ENCODE results near the gene PTGES2. TPM values are rescaled to one million over a fixed set of nuclear protein-coding genes. Genes with fewer than 3 reads are reported as not detected.
"Not testable (repeated sequence)": the region's sequence is repeated elsewhere in the genome, so short reads cannot be mapped to it uniquely, and the experiment has no call there.

PTGES2 gene
- total RNA-seq, 1 donor from 2014 or later, result 80.3 TPM

DNA sequence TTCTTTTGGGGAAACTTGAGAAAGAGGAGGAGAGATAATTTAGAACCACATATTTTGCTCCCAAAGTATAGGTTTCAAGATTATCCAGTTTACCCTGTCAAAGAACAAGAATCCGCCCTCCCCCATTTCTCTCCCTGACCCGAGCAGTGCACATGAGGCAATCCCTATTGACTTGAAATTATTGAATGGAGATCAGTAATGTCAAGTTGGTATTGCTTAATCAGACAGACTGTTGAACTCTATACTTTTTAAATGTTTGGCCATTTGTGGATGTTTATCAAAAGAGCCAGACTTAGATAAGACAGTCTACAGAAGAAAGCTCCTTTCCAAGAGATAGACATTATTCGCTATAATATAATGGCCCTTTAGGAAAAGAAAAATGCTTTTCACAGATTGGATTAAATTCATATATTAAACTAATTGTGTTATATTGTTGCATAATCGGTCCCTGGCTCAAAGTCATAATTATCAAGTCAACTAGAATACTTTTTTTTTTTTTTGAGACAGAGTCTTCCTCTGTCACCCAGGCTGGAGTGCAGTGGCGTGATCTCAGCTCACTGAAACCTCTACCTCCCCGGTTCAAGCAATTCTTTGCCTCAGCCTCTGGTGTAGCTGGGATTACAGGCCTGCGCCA is 54.2 kb downstream of the PTGES2 start:
- Mint-ChIP-seq H3K27ac (ENCODE audit: unreplicated experiment) (peak overlapping the region; percentile 92), H3K4me1 (ENCODE audit: unreplicated experiment) (peaks cover 52% of the 10 kb centered on the region), H3K9me3 (ENCODE audit: unreplicated experiment) (no peaks in the 10 kb centered on the region), H3K36me3 (ENCODE audit: unreplicated experiment) (no peaks in the 10 kb centered on the region), H3K4me3 (ENCODE audit: unreplicated experiment) (no peak overlapping the region), H3K27me3 (ENCODE audit: unreplicated experiment) (no peaks in the 10 kb centered on the region)
- TF ChIP-seq, protein P1, sequence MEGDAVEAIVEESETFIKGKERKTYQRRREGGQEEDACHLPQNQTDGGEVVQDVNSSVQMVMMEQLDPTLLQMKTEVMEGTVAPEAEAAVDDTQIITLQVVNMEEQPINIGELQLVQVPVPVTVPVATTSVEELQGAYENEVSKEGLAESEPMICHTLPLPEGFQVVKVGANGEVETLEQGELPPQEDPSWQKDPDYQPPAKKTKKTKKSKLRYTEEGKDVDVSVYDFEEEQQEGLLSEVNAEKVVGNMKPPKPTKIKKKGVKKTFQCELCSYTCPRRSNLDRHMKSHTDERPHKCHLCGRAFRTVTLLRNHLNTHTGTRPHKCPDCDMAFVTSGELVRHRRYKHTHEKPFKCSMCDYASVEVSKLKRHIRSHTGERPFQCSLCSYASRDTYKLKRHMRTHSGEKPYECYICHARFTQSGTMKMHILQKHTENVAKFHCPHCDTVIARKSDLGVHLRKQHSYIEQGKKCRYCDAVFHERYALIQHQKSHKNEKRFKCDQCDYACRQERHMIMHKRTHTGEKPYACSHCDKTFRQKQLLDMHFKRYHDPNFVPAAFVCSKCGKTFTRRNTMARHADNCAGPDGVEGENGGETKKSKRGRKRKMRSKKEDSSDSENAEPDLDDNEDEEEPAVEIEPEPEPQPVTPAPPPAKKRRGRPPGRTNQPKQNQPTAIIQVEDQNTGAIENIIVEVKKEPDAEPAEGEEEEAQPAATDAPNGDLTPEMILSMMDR (IDR thresholded peaks at IDR 0.05), result no peak
- no peak for DNase-seq (ENCODE audit: extremely low spot score, unreplicated experiment)

DNA sequence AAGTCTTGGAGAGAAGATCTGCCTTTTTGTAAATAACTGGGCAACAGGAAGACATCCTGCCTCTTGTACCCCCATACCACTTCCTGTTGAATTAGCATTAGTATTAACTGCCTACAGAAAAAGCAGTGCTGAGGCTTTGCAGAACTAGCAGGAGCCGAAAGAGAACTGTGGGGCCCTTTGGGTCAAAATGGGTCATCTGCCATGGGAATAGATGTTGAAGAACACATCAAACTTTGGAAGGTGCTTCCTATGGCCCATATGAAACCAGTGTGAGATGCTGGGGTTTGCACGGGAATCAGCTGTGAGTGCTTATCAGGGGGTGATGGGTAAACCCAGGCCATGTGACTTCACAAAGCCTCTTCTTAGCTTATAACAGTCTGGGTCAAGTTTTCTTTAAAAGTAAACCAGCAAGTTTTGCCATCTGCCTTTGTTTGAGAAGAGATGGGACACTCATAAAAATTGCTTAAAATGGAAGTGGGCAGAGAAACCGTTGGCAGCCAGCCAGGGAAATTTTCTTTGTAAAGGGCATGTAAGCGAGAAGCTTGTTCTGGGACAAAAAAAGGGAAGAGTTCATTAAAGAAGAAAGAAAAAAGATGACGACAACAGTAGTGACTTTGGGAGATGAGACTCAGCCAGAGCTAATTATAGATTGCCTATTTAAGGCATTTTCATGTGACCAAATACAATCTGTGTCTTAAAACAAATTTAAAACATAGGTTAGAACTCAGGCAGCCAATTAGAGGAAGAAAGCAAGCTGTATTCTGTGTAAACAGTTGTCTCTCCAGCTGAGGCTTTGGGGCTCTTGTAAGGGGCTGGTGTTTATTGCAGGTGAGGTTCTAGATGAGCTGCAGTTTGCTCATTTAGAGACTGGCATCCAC is 55.1 kb downstream of the PTGES2 start:
- TF ChIP-seq, protein P1 (IDR thresholded peaks at IDR 0.05), result no peak
- H3K27ac Mint-ChIP-seq (ENCODE audit: unreplicated experiment), result peak overlapping the region; percentile 92
- H3K9me3 Mint-ChIP-seq (ENCODE audit: unreplicated experiment), result no peaks in the 10 kb centered on the region
- H3K27me3 Mint-ChIP-seq (ENCODE audit: unreplicated experiment), result no peaks in the 10 kb centered on the region
- H3K36me3 Mint-ChIP-seq (ENCODE audit: unreplicated experiment), result no peaks in the 10 kb centered on the region
- DNase-seq (ENCODE audit: extremely low spot score, unreplicated experiment), result no peak
- H3K4me1 Mint-ChIP-seq (ENCODE audit: unreplicated experiment), result peaks cover 43% of the 10 kb centered on the region
- H3K4me3 Mint-ChIP-seq (ENCODE audit: unreplicated experiment), result peak overlapping the region; percentile 47

DNA sequence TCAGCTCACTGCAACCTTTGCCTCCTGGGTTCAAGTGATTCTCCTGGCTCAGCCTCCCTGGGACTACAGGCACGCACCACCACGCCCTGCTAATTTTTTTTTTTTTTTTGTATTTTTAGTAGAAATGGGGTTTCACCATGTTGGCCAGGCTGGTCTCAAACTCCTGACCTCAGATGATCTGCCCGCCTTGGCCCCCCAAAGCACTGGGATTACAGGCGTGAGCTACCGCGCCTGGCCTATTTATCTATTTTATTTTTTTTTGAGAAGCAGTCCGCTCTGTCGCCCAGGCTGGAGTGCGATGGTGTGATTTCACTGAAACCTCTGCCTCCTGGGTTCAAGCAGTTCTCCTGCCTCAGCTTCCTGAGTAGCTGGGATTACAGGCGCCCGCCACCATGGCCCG is 56.1 kb downstream of the PTGES2 start:
- not testable (repeated sequence) for H3K4me3 Mint-ChIP-seq (ENCODE audit: unreplicated experiment); H3K27me3 Mint-ChIP-seq (ENCODE audit: unreplicated experiment); DNase-seq (ENCODE audit: extremely low spot score, unreplicated experiment); H3K9me3 Mint-ChIP-seq (ENCODE audit: unreplicated experiment); H3K36me3 Mint-ChIP-seq (ENCODE audit: unreplicated experiment)
- peak overlapping the region; percentile 92 for H3K27ac Mint-ChIP-seq (ENCODE audit: unreplicated experiment)
- peaks cover 43% of the 10 kb centered on the region for H3K4me1 Mint-ChIP-seq (ENCODE audit: unreplicated experiment)

DNA sequence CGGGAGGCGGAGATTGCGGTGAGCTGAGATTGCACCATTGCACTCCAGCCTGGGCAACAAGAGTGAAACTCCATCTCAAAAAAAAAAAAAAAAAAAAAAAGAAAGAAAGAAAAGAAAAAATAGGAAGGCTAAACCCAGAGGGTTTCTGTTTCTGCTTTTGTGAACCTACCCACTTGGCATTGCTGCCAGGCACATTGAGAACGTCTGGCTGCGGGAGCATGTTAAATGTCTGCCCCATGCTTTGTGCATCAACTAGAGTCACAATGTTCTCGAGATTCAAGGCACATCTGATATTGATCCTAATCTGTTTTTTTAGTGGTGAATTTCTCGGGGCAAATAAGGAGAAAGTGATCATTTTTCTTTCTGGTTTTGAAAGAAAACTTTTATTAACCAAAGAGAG is 56.7 kb downstream of the PTGES2 start:
- no peak for DNase-seq (ENCODE audit: extremely low spot score, unreplicated experiment)
- Mint-ChIP-seq H3K27me3 (ENCODE audit: unreplicated experiment) (no peaks in the 10 kb centered on the region), H3K27ac (ENCODE audit: unreplicated experiment) (peak overlapping the region; percentile 67), H3K36me3 (ENCODE audit: unreplicated experiment) (no peaks in the 10 kb centered on the region), H3K4me1 (ENCODE audit: unreplicated experiment) (peaks cover 48% of the 10 kb centered on the region), H3K9me3 (ENCODE audit: unreplicated experiment) (no peaks in the 10 kb centered on the region), H3K4me3 (ENCODE audit: unreplicated experiment) (no peak overlapping the region)
- TF ChIP-seq, protein P1 (IDR thresholded peaks at IDR 0.05), result no peak

Other genes starting within 250 kb of the PTGES2 start
- 73.4 and 77.0 TPM in 2 replicates for gene ST6GALNAC6, start 228.1 kb downstream of the PTGES2 start, total RNA-seq
- 21.4 and 25.1 TPM in 2 replicates for gene ST6GALNAC4, start 210.7 kb downstream of the PTGES2 start, total RNA-seq
- gene PIP5KL1, start 197.0 kb downstream of the PTGES2 start, total RNA-seq, result 2.6 and 2.9 TPM in 2 replicates
- gene DPM2, start 189.9 kb downstream of the PTGES2 start, total RNA-seq, result 29.2 and 31.6 TPM in 2 replicates
- gene EEIG1, start 146.7 kb downstream of the PTGES2 start, total RNA-seq, result 39.4 and 41.4 TPM in 2 replicates
- 8.4 and 8.8 TPM in 2 replicates for gene NAIF1, start 60.4 kb downstream of the PTGES2 start, total RNA-seq
- gene SLC25A25, start 59.5 kb downstream of the PTGES2 start, total RNA-seq, result 15.6 and 18.0 TPM in 2 replicates
- not detected in 2 replicates for gene LCN2, start 21.7 kb upstream of the PTGES2 start, total RNA-seq
- gene BBLN, start 32.5 kb upstream of the PTGES2 start, total RNA-seq, result 93.3 and 93.9 TPM in 2 replicates
- gene CIZ1, start 63.8 kb upstream of the PTGES2 start, total RNA-seq, result 147 and 170 TPM in 2 replicates
- gene DNM1, start 75.7 kb upstream of the PTGES2 start, total RNA-seq, result 40.2 and 45.4 TPM in 2 replicates
- gene GOLGA2, start 148.3 kb upstream of the PTGES2 start, total RNA-seq, result 176 and 184 TPM in 2 replicates
- gene SWI5, start 148.5 kb upstream of the PTGES2 start, total RNA-seq, result 24.7 and 26.4 TPM in 2 replicates
- 27.0 and 27.3 TPM in 2 replicates for gene TRUB2, start 194.7 kb upstream of the PTGES2 start, total RNA-seq
- 38.4 and 39.2 TPM in 2 replicates for gene COQ4, start 195.1 kb upstream of the PTGES2 start, total RNA-seq
- 39.4 and 41.7 TPM in 2 replicates for gene SLC27A4, start 212.8 kb upstream of the PTGES2 start, total RNA-seq
- 57.0 and 62.0 TPM in 2 replicates for gene URM1, start 243.6 kb upstream of the PTGES2 start, total RNA-seq